CD4-positive, alpha-beta T cell (primary cell): ENCODE data around the gene RTL1. TPM values are rescaled to one million over a fixed set of nuclear protein-coding genes. Genes with fewer than 3 reads are reported as not detected.

Source experiments
- ATAC-seq: fragments of 200-7000 bp; cut with Tn5 transposase; one replicate; pipeline ENCODE4 v1.10.0; 2022; ENCODE audit warnings: mild to moderate bottlenecking; ENCODE audit not compliant: poor library complexity
- CTCF ChIA-PET: fragments of 350-600 bp; sonication (Branson Sonifier 250); formaldehyde crosslinking; loops from one replicate; lab custom pipeline; 2021; ENCODE audit warnings: antibody characterized with exemption, inconsistent platforms; lab: Charles Lee
- POLR2A ChIA-PET: fragments of 350-600 bp; sonication (Branson Sonifier 250); formaldehyde crosslinking; loops from one replicate; lab custom pipeline; 2021; ENCODE audit warnings: antibody characterized with exemption, inconsistent platforms; lab: Charles Lee
- DNase-seq, 14 experiments: peaks; one replicate each; pipeline ENCODE4 v3.0.0-alpha.2; 2013 to 2020; ENCODE audit warnings: mixed read lengths in 2 of 14
- H3K27ac ChIP-seq, 2 donors: one replicate each; pipeline versions ENCODE4 v1.5.1 to v1.7.0; 2013; ENCODE audit warnings: low read length in 2 of 2, low read depth in 1 of 2, mild to moderate bottlenecking in 1 of 2
- H3K27me3 ChIP-seq, 2 experiments: 1 replicate in 1 of 2; 2 replicates in 1 of 2; pipeline versions ENCODE4 v1.6.1 to v1.7.0; 2013; ENCODE audit warnings: low read length in 2 of 2, control low read depth in 1 of 2, mild to moderate bottlenecking in 1 of 2, moderate library complexity in 1 of 2; ENCODE audit not compliant: insufficient read depth in 2 of 2, control insufficient read depth in 1 of 2
- H3K36me3 ChIP-seq: one replicate; pipeline ENCODE4 v1.6.1; 2013; ENCODE audit warnings: low read length, control low read depth; ENCODE audit not compliant: insufficient read depth
- H3K4me1 ChIP-seq: one replicate; pipeline ENCODE4 v1.6.1; 2013; ENCODE audit warnings: low read length, control low read depth; ENCODE audit not compliant: insufficient read depth
- H3K4me3 ChIP-seq: one replicate; pipeline ENCODE4 v1.5.1; 2013; ENCODE audit warnings: mild to moderate bottlenecking, low read length, moderate library complexity
- H3K9me3 ChIP-seq, 2 experiments: 1 replicate in 1 of 2; 2 replicates in 1 of 2; pipeline versions ENCODE4 v1.6.1 to v1.7.0; 2013; ENCODE audit warnings: low read length in 2 of 2, mild to moderate bottlenecking in 2 of 2, control low read depth in 1 of 2, moderate library complexity in 1 of 2; ENCODE audit not compliant: control insufficient read depth in 1 of 2, insufficient read depth in 1 of 2
- H3K27ac Mint-ChIP-seq: one replicate; pipeline ENCODE4 v1.8.0; 2020; ENCODE audit warnings: mixed read lengths
- H3K27me3 Mint-ChIP-seq: one replicate; pipeline ENCODE4 v1.8.0; 2021; ENCODE audit warnings: mixed read lengths
- H3K36me3 Mint-ChIP-seq: one replicate; pipeline ENCODE4 v1.8.0; 2021; ENCODE audit warnings: low read depth, mixed read lengths
- H3K4me1 Mint-ChIP-seq: one replicate; pipeline ENCODE4 v1.8.0; 2021; ENCODE audit warnings: low read depth, mixed read lengths
- H3K4me3 Mint-ChIP-seq: one replicate; pipeline ENCODE4 v1.8.0; 2020; ENCODE audit warnings: mild to moderate bottlenecking, mixed read lengths
- H3K9me3 Mint-ChIP-seq: one replicate; pipeline ENCODE4 v1.8.0; 2020; ENCODE audit warnings: mixed read lengths
- intact Hi-C, 2 experiments: fragments of 100-400 bp; cut with DNase I in 1 of 2; cut with micrococcal nuclease in 1 of 2; formaldehyde crosslinking; loops; one replicate each; pipeline versions ENCODE4 v1.15.1 to v1.9.0; 2023 to 2025; cut with DNase I, micrococcal nuclease
- total RNA-seq, 174 experiments: library from RNA in 2 of 174; stranded (reverse) in 2 of 174; gene quantifications; one replicate each; pipeline ENCODE4 v1.2.3 and lab custom pipeline; 2021 to 2026
- TF ChIP-seq, protein P1 (sequence below): fragments of 200-600 bp; IDR thresholded peaks from one replicate; pipeline ENCODE4 v1.8.0; 2022; ENCODE audit warnings: antibody characterized with exemption, mild to moderate bottlenecking

Gene RTL1
- total RNA-seq, 2 experiments from 2014 or later, result not detected

DNA sequence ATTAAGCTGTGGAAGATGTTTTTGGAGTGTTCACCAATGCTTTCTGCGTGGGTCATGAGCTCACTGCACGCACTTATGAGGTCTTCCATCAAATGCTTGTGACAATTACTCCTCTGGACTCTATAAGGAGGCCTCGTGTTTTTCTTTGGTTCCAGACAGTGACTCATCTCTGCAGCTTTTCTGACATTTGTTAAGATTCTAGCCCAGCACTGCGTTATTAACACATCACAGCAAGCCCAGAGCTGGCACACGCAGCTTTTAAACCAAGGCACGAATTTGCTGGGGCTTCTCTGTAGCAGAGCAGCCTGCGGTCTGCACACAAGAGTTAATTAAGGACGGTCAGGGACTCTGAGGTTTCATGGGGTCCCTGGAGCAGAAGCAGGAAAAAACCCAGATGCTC is 60.7 kb downstream of the RTL1 start:
- intact Hi-C loops, result no loop called here
- H3K27me3 Mint-ChIP-seq, result no peaks in the 10 kb centered on the region
- ChIA-PET CTCF (interaction anchor here (0.7 kb wide), 1 partner anchor 8 kb away, joined by 3 read pairs; no protein-coding TSS in a partner anchor), POLR2A (no interaction called here)
- H3K4me1 Mint-ChIP-seq, result no peaks in the 10 kb centered on the region
- no peak overlapping the region for H3K4me3 ChIP-seq
- H3K36me3 Mint-ChIP-seq, result no peaks in the 10 kb centered on the region
- TF ChIP-seq, protein P1, sequence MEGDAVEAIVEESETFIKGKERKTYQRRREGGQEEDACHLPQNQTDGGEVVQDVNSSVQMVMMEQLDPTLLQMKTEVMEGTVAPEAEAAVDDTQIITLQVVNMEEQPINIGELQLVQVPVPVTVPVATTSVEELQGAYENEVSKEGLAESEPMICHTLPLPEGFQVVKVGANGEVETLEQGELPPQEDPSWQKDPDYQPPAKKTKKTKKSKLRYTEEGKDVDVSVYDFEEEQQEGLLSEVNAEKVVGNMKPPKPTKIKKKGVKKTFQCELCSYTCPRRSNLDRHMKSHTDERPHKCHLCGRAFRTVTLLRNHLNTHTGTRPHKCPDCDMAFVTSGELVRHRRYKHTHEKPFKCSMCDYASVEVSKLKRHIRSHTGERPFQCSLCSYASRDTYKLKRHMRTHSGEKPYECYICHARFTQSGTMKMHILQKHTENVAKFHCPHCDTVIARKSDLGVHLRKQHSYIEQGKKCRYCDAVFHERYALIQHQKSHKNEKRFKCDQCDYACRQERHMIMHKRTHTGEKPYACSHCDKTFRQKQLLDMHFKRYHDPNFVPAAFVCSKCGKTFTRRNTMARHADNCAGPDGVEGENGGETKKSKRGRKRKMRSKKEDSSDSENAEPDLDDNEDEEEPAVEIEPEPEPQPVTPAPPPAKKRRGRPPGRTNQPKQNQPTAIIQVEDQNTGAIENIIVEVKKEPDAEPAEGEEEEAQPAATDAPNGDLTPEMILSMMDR, result no peak
- no peaks in the 10 kb centered on the region for H3K4me1 ChIP-seq
- H3K36me3 ChIP-seq, result no peaks in the 10 kb centered on the region
- no peak overlapping the region for H3K27ac Mint-ChIP-seq
- DNase-seq, result no peak
- no peak for ATAC-seq
- no peaks in the 10 kb centered on the region for H3K27me3 ChIP-seq
- no peaks in the 10 kb centered on the region for H3K9me3 ChIP-seq
- H3K4me3 Mint-ChIP-seq, result no peak overlapping the region
- H3K9me3 Mint-ChIP-seq, result no peaks in the 10 kb centered on the region
- no peak overlapping the region for H3K27ac ChIP-seq

DNA sequence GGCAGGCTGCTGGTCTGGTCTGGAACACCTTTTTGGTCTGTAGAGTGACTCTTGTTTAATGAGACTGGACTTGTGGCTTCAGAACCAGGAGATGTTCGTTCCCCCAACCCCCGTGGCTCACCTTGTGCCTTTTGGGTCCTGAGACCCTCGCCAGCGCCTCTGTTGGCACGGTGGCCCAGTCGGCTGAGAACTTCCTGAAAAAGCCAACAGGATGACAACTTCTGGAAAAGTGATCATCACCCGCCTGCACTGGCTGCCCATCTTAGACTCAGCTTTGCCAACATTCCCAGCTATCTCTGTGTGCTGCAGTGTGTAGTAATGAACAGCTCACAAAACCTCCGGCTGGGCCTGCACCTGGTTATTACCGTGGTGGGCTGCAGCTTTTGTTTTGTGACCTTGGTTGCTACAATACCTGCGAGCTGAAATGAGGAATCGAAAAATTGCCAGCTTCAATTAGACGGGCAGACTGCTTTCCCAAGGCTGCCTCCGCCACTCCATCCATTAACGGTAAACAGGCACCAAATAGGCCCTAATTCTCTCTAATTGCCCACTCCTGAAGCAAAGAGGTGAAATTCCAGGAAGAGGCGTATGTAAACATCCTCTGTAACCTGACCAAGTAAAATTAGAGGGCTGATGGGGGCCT is 61.6 kb downstream of the RTL1 start:
- no peaks in the 10 kb centered on the region for H3K4me1 Mint-ChIP-seq
- no peaks in the 10 kb centered on the region for H3K9me3 Mint-ChIP-seq
- H3K4me3 ChIP-seq, result no peak overlapping the region
- TF ChIP-seq, protein P1, result no peak
- H3K27ac ChIP-seq, result no peak overlapping the region
- no peaks in the 10 kb centered on the region for H3K4me1 ChIP-seq
- POLR2A ChIA-PET, result no interaction called here
- intact Hi-C loops, result no loop called here
- H3K27ac Mint-ChIP-seq, result no peak overlapping the region
- no peaks in the 10 kb centered on the region for H3K36me3 ChIP-seq
- no peaks in the 10 kb centered on the region for H3K27me3 Mint-ChIP-seq
- CTCF ChIA-PET, result interaction anchor here (0.5 to 0.7 kb wide), 2 partner anchors 9 to 318 kb away, joined by 3 read pairs; no protein-coding TSS in a partner anchor
- ATAC-seq, result no peak
- H3K4me3 Mint-ChIP-seq, result no peak overlapping the region
- H3K36me3 Mint-ChIP-seq, result no peaks in the 10 kb centered on the region
- no peak for DNase-seq
- H3K27me3 ChIP-seq, result no peaks in the 10 kb centered on the region
- H3K9me3 ChIP-seq, result no peaks in the 10 kb centered on the region

DNA sequence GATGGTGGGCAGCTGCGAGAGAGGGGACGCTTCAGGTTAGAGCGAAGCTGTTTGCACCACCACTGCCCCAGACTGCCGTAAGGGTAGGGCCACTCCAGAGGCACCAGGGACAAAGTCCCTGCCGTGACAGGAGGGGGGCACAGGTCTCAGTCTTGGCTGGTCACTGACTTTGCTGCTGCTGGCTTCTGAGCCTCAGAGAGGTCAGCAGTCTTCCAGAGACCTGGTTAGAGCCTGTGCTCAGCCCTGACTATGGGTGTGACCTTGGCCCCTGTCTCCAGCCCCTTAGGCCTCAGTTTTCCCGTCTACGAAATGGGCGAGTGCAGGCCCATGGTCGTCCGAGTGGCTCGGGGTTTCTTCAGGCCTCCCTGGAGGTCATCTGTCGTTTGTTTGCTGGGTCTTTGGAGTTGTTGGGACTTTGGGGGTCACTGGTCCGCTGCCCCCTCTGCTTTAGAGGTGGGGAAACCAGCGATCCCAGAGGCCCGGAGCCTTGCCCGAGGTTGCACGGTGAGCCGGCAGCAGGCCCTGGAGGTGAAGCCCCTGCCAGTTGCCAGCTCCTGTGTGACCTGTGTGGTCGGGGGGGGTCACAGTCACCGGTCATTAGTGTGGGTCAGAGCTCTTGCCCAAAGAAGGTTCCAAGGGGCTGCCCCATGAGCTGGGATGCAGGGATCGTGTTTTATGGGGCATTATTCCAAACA is 62.3 kb downstream of the RTL1 start:
- no peaks in the 10 kb centered on the region for H3K27me3 Mint-ChIP-seq
- no peak overlapping the region for H3K4me3 ChIP-seq
- DNase-seq (no peak), ATAC-seq (no peak)
- no peaks in the 10 kb centered on the region for H3K27me3 ChIP-seq
- H3K4me1 Mint-ChIP-seq, result no peaks in the 10 kb centered on the region
- H3K4me1 ChIP-seq, result no peaks in the 10 kb centered on the region
- no peaks in the 10 kb centered on the region for H3K9me3 ChIP-seq
- intact Hi-C loops, result no loop called here
- no peaks in the 10 kb centered on the region for H3K9me3 Mint-ChIP-seq
- no peak overlapping the region for H3K4me3 Mint-ChIP-seq
- POLR2A ChIA-PET, result no interaction called here
- TF ChIP-seq, protein P1, result no peak
- H3K27ac Mint-ChIP-seq, result no peak overlapping the region
- H3K36me3 ChIP-seq, result no peaks in the 10 kb centered on the region
- no peak overlapping the region for H3K27ac ChIP-seq
- H3K36me3 Mint-ChIP-seq, result no peaks in the 10 kb centered on the region
- CTCF ChIA-PET, result interaction anchor here (0.5 kb wide), 1 partner anchor 319 kb away, joined by 3 read pairs; no protein-coding TSS in a partner anchor
